ENCODE measurements around the gene PLXNB1.

The PLXNB1 gene

GRCh38 chr3:48460517-48460902 is 30.6 kb upstream of the PLXNB1 start:
- no peaks in the 10 kb centered on the region for H3K9me3 ChIP-seq (ENCODE audit: control insufficient read depth, insufficient read depth, low read depth, low read length)
- ChIA-PET POLR2A (no interaction called here), CTCF (no interaction called here)
- peaks cover 7 to 82% of the 10 kb centered on the region in 2 experiments; a peak in 2 of 3 replicates for H3K36me3 ChIP-seq (ENCODE audit: control insufficient read depth in 2 of 2, insufficient read depth in 1 of 2, low read length in 2 of 2)
- TF ChIP-seq BCL11B (tag by site-specific recombination; IDR thresholded peaks at IDR 0.05; ENCODE audit: low read depth) (no peak), ZNF211 (tag by site-specific recombination; IDR thresholded peaks at IDR 0.05; ENCODE audit: low read depth) (no peak), ZNF530 (tag by site-specific recombination; IDR thresholded peaks at IDR 0.05; ENCODE audit: low read depth) (no peak), KLF16 (tag by site-specific recombination; IDR thresholded peaks at IDR 0.05) (no peak), ZNF830 (tag by site-specific recombination; IDR thresholded peaks at IDR 0.05; ENCODE audit: low read depth) (no peak), ZNF341 (tag by site-specific recombination; IDR thresholded peaks at IDR 0.05; ENCODE audit: low read depth) (no peak), ZFP69B (tag by site-specific recombination; IDR thresholded peaks at IDR 0.05) (no peak), SCRT2 (tag by site-specific recombination; IDR thresholded peaks at IDR 0.05) (peak; percentile 86), ZNF280C (tag by site-specific recombination; IDR thresholded peaks at IDR 0.05) (no peak), ZNF529 (tag by site-specific recombination; IDR thresholded peaks at IDR 0.05; ENCODE audit: insufficient replicate concordance) (no peak), SCRT1 (tag by site-specific recombination; IDR thresholded peaks at IDR 0.05; ENCODE audit: borderline replicate concordance) (peak; percentile 75)
- H3K4me1 ChIP-seq (ENCODE audit: control insufficient read depth, insufficient read depth, low read length) = no peaks in the 10 kb centered on the region
- H3K27ac ChIP-seq (ENCODE audit: extremely low read depth, low read depth, low read length) = no peak overlapping the region
- no peak overlapping the region for H3K4me3 ChIP-seq (ENCODE audit: low read depth, low read length)

- Histone ChIP-seq H3K27ac (ENCODE audit: extremely low read depth, low read depth, low read length) (no peak overlapping the region), H3K4me3 (ENCODE audit: low read depth, low read length) (no peak overlapping the region), H3K4me1 (ENCODE audit: control insufficient read depth, insufficient read depth, low read length) (no peaks in the 10 kb centered on the region), H3K9me3 (ENCODE audit: control insufficient read depth, insufficient read depth, low read depth, low read length) (no peaks in the 10 kb centered on the region), H3K36me3 (ENCODE audit: control insufficient read depth in 2 of 2, insufficient read depth in 1 of 2, low read length in 2 of 2) (peaks cover 11 to 84% of the 10 kb centered on the region in 2 experiments; a peak in 2 of 3 replicates)
- POLR2A ChIA-PET = interaction anchor here (1.2 kb wide), 1 partner anchor 10 kb away, joined by 4 read pairs; no protein-coding TSS in a partner anchor
- TF ChIP-seq BCL11B (tag by site-specific recombination; IDR thresholded peaks at IDR 0.05; ENCODE audit: low read depth) (no peak), ZSCAN5A (tag by site-specific recombination; IDR thresholded peaks at IDR 0.05) (no peak), ZNF148 (tag by site-specific recombination; IDR thresholded peaks at IDR 0.05; ENCODE audit: borderline replicate concordance) (no peak), WT1 (tag by site-specific recombination; IDR thresholded peaks at IDR 0.05) (no peak), ZNF571 (tag by site-specific recombination; IDR thresholded peaks at IDR 0.05) (no peak), ZSCAN23 (tag by site-specific recombination; IDR thresholded peaks at IDR 0.05) (no peak), ZNF48 (tag by site-specific recombination; IDR thresholded peaks at IDR 0.05) (no peak), ZNF366 (tag by site-specific recombination; conservative IDR thresholded peaks at IDR 0.05) (no peak), ELK4 (IDR thresholded peaks at IDR 0.05; ENCODE audit: borderline replicate concordance, low read depth, low read length) (no peak), ZNF707 (tag by site-specific recombination; IDR thresholded peaks at IDR 0.05) (no peak), ZNF292 (tag by site-specific recombination; IDR thresholded peaks at IDR 0.05; ENCODE audit: borderline replicate concordance, low read depth) (no peak), ZNF558 (tag by site-specific recombination; IDR thresholded peaks at IDR 0.05) (no peak)
- CTCF ChIA-PET = no interaction called here
These were observed 30.1 kb upstream of the PLXNB1 start for GRCh38 chr3:48459773-48460516.

Measured in HEK293 (cell line).